ENCODE measurements around the gene CDH8.

GRCh38 chr16:61611847-61612491 is 424.3 kb downstream of the CDH8 start:
- no peak for TF ChIP-seq CTCF (IDR thresholded peaks at IDR 0.05)
- TF ChIP-seq POLR2A (IDR thresholded peaks at IDR 0.05) = no peak

Data from thyroid gland (tissue), 4 donors.